Fibroblast of mammary gland (primary cell): ENCODE data around the gene SKAP2.

Source experiments
- DNase-seq: peaks from one replicate; pipeline ENCODE4 v3.0.0-alpha.2; 2010; ENCODE audit warnings: low read depth
- H3K4me3 ChIP-seq: 2 replicates; pipeline ENCODE4 v1.5.1; 2011; ENCODE audit warnings: low read depth, mild to moderate bottlenecking, low read length, moderate library complexity; ENCODE audit not compliant: control insufficient read depth
- CTCF ChIP-seq: conservative IDR thresholded peaks from 2 replicates; pipeline ENCODE4 v1.5.1; 2011; ENCODE audit warnings: low read depth, low read length, inconsistent platforms; ENCODE audit not compliant: control insufficient read depth, insufficient read depth

The SKAP2 gene

DNA sequence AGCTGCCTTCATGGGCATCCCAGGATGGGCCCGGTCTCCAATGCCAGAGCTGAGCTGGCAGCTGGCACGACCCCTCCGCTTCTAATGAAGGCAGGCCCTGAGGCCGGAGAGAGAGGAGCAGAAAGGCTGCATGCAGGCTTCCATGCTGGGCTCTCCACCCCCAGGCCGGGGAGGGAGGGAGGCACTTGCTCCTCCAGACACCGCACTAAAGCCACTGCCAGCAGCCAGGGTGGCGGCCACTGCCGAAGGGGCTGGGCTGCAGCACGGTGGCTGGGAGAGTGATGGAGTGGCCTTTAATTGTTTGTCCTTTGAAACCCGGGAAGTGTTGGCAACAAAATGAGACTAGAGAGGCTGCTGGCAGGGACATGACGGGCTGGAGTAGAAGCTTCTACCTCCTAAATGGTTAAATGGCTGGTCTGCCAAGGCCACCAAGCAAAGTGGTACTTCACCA lies 236.5 kb downstream of the SKAP2 start:
- no peak for TF ChIP-seq CTCF
- H3K4me3 ChIP-seq: no peak overlapping the region
- no peak for DNase-seq

- H3K4me3 ChIP-seq: no peak overlapping the region
- no peak for TF ChIP-seq CTCF
- no peak for DNase-seq
Observed at GRCh38 chr7:26627221-26627620, 237.2 kb downstream of the SKAP2 start.

GRCh38 chr7:26626687-26627086 lies 237.7 kb downstream of the SKAP2 start:
- TF ChIP-seq CTCF: no peak
- no peak for DNase-seq

GRCh38 chr7:26626156-26626555 lies 238.2 kb downstream of the SKAP2 start:
- no peak overlapping the region for H3K4me3 ChIP-seq
- no peak for DNase-seq
- TF ChIP-seq CTCF: no peak

More at GRCh38 chr7:26626687-26627086, 237.7 kb downstream of the SKAP2 start:
- no peak overlapping the region for H3K4me3 ChIP-seq

DNA sequence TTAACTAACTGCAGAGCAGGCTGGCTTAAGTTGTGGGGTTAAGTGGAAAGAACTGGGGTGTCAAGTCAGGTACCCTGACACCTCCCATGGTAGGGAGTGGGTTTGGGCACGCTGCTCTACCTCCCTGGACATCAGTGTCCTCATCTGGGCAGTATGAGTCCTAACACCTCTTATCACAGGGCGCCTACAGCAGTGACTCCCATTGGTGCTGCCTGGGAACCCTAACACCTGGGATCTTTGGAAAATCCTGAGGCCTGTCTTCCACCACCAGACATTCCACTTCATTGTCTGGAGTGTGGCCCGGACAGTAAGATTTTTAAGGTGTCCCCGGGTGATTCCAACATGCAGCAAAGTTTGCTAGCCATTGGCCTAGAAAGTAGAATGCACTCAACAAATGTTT lies 239.1 kb downstream of the SKAP2 start:
- no peak overlapping the region for H3K4me3 ChIP-seq
- no peak for DNase-seq
- TF ChIP-seq CTCF: no peak

DNA sequence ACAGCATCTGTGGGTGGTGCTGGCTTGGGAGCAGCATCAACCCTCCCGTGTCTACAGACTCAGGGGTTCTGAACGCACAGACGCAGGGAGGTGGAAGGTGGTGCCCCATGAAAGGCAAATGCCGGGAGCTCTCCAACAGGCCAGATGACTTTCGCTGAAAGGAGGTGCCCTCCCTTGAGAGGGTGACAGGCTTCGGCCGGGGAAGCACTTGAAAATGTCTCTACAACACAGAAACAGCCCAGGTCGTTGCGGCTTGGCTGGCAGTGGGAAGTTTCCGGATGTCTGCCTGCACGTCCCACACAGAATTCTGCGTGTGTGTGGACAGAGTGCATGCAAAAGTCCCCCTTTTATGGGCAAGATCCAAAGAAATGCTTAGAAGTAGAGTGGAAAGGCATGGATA lies 239.6 kb downstream of the SKAP2 start:
- DNase-seq: no peak
- no peak for TF ChIP-seq CTCF
- H3K4me3 ChIP-seq: no peak overlapping the region

DNA sequence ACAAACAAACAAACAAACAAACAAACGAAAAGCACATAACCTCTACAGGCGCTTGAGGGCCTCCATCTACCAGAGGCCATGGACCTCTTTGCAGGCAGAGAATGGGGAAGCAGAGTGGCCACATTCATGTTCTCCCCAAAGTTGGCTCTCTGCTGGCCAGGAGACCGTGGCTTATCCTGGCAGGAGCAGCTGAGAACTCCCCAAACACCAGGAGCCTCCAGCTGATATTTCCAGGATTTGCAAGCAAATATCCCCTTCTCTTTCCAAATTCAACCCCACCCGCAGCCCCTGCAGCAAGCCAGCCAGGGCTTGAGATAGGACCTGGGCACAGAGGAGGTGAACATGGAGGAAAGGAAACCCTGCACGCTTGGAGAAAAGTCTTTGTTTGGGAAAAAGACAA lies 240.0 kb downstream of the SKAP2 start:
- TF ChIP-seq CTCF: no peak
- H3K4me3 ChIP-seq: no peak overlapping the region
- DNase-seq: no peak
